Memory B cell (primary cell): ENCODE measurements around the gene RET.

Source experiments
- ATAC-seq: fragments of 150-1000 bp; cut with Tn5 transposase; 2 replicates; pipeline ENCODE4 v1.10.0; 2021; ENCODE audit warnings: low read depth, mild to moderate bottlenecking, moderate library complexity
- DNase-seq, 2 donors: peaks; one replicate each; pipeline ENCODE4 v3.0.0; 2022; ENCODE audit warnings: low spot score in 2 of 2
- H3K27ac Mint-ChIP-seq: one replicate; pipeline ENCODE4 v1.8.0; 2022; ENCODE audit warnings: mild to moderate bottlenecking, moderate library complexity, mixed read lengths
- H3K27me3 Mint-ChIP-seq: one replicate; pipeline ENCODE4 v1.8.0; 2022; ENCODE audit warnings: mixed read lengths
- H3K36me3 Mint-ChIP-seq: one replicate; pipeline ENCODE4 v1.8.0; 2022; ENCODE audit warnings: mild to moderate bottlenecking, mixed read lengths
- H3K4me1 Mint-ChIP-seq: one replicate; pipeline ENCODE4 v1.8.0; 2022; ENCODE audit warnings: mixed read lengths
- H3K4me3 Mint-ChIP-seq: one replicate; pipeline ENCODE4 v1.8.0; 2022; ENCODE audit warnings: mild to moderate bottlenecking, moderate library complexity, mixed read lengths
- H3K9me3 Mint-ChIP-seq: one replicate; pipeline ENCODE4 v1.8.0; 2022; ENCODE audit warnings: mixed read lengths

RET gene

DNA sequence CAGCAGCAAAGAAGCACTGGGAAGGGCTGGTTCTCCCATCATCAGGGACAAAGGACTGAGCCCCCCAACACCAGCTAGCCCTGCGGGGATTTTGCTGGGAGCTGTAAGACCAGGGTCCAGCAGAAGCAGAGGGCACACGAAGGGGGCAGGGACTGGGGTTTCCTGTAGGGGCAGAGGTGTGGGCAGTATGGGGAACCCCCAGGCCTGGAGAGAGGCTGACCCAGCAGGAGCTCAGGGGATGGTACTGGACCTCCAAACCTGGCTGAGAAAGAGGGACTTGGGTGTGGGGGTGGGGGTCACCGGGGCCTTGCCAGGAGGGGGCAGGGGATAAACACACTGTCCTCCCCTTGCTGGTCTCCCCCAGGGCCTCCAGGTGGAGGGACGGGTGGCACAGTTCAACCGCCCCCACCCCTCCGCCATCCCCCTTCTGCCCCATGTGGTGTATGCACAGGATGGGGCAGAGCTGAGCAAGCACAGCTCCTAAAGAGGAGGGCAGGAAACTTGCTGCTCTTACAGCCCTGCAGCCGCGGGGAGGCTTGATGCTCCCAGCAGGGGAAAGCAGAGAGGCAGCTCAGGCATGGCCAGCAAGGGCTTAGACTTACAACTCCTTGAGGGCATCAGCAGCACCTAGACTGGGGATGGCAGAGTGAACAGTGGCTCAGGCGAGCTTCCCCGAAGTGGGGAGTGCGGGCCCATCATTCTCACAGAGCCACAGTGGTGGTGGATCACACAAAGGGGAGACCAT is 12.4 kb upstream of the RET start:
- Mint-ChIP-seq H3K27ac (no peak overlapping the region), H3K36me3 (no peaks in the 10 kb centered on the region), H3K4me1 (peaks cover 4% of the 10 kb centered on the region), H3K9me3 (no peaks in the 10 kb centered on the region), H3K4me3 (no peak overlapping the region), H3K27me3 (peaks cover 7% of the 10 kb centered on the region)
- DNase-seq (no peak), ATAC-seq (no peak)

DNA sequence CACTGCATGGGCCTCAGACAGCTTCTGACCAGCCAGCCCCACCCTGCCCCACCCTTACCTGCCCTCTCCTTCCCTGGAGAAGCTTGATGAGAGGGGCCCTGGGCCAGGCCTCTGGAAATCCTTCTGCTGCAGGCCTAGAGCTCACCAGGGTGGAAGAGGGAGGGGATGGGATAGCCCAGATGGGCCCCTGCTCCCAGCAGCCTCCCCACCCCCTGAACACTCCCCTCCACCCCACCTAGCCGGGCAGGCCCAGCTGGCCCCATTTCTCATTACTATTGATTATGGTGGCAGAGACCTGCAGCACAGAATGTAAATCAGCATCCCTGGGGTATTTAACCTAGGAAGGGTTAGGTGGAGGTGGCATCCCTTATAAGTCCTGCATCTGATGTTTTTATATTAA is 11.6 kb upstream of the RET start:
- no peaks in the 10 kb centered on the region for H3K9me3 Mint-ChIP-seq
- peaks cover 5% of the 10 kb centered on the region for H3K27me3 Mint-ChIP-seq
- no peaks in the 10 kb centered on the region for H3K36me3 Mint-ChIP-seq
- no peak overlapping the region for H3K4me3 Mint-ChIP-seq
- no peak overlapping the region for H3K27ac Mint-ChIP-seq
- no peak for DNase-seq
- H3K4me1 Mint-ChIP-seq: no peaks in the 10 kb centered on the region
- ATAC-seq: no peak

DNA sequence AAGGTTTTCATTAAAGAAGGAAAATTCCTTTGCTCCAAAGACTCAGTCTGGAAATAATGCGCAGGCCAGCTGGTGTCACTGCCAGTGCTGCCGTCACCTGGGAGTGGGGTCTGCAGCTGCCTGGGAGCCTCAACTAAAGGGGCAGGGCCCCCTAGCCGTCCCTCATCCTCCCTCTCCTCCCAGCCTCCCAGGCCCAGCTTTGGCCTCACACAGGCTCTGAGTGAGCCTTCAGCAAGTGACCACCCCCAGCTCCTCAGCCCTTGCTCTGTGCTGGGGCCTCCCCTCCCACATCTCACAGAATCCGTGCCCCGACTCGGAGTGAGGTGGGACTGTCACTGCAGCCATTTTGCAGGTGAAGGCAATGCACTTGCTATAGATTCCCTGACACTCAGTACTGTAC is 11.1 kb upstream of the RET start:
- DNase-seq (no peak), ATAC-seq (no peak)
- H3K36me3 Mint-ChIP-seq: no peaks in the 10 kb centered on the region
- H3K27ac Mint-ChIP-seq: no peak overlapping the region
- no peak overlapping the region for H3K4me3 Mint-ChIP-seq
- H3K27me3 Mint-ChIP-seq: peaks cover 3% of the 10 kb centered on the region
- no peaks in the 10 kb centered on the region for H3K4me1 Mint-ChIP-seq
- H3K9me3 Mint-ChIP-seq: no peaks in the 10 kb centered on the region

DNA sequence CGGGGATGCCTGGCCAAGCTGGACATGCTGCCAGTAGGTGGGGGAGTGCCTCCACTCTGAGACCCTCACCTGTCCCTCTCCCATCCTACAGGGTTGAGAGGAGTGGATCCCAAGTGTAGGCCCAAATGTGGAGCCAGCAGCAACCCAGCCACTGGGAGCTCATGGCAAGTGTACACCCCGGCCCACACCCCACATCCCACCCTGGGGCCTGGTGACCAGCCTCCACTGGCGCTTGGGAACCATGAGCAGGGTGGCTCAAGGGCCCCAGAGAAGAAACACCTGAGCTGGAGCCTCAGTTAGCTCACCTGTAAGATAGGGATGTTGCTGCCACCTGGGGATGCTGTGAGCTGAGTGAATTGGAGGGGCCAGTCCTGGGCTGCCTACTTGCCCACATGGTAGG is 10.4 kb upstream of the RET start:
- no peaks in the 10 kb centered on the region for H3K4me1 Mint-ChIP-seq
- ATAC-seq: no peak

DNA sequence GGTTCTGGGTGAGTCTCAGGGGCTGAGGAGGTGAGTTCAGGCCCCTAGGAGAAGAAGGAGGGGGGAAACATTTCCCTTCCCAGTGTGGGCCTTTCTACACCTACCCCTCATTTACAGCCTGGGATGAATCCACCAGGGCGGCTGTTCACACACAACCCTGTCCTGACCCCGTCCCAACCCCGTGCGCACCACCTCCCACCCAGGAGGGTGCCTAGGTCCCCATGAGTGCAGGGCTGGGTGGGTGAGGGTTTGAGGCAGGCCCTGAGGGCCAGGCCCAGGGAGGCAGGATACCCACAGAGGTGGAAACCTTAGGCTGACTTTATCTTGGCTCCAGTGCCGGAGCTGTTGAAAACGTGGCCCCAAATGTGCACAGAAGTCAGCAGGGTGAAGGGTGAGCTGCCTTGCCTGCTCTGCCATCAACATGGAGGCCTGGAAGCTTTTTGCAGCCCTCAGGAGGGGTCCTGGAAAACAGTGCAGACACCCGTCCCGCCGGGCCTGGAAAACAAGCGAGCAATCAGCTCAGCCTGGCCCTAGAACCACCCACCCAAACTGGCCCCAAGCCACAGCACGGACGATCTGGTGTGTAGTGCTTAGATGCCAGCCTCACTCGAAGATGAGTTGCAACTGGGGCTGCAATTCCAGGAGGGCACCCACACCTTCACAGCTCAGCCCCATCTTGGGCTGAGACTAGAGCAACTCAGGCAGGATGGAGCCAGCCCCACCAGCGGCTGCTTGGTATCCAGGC is 9.3 kb upstream of the RET start:
- H3K36me3 Mint-ChIP-seq: no peaks in the 10 kb centered on the region
- no peak overlapping the region for H3K27ac Mint-ChIP-seq
- peaks cover 3% of the 10 kb centered on the region for H3K27me3 Mint-ChIP-seq
- no peaks in the 10 kb centered on the region for H3K9me3 Mint-ChIP-seq
- DNase-seq (no peak), ATAC-seq (no peak)
- H3K4me1 Mint-ChIP-seq: no peaks in the 10 kb centered on the region
- H3K4me3 Mint-ChIP-seq: no peak overlapping the region

More for the DNA sequence above, 10.4 kb upstream of the RET start:
- no peak overlapping the region for H3K27ac Mint-ChIP-seq
- H3K9me3 Mint-ChIP-seq: no peaks in the 10 kb centered on the region
- H3K36me3 Mint-ChIP-seq: no peaks in the 10 kb centered on the region
- peaks cover 3% of the 10 kb centered on the region for H3K27me3 Mint-ChIP-seq
- no peak overlapping the region for H3K4me3 Mint-ChIP-seq
- DNase-seq: no peak

DNA sequence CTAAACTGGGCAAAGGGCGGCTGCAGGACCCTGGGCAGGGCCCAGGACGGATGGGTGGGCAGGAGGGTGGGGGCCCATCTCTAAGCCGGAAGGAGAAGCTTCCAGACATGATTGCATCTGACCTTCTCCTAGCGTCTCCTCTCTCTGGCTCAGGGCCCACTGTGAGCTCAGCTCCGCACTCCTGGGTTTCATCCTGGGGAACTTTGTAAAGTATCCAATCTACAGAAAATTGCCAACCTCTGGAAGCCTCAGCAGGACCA is 8.8 kb upstream of the RET start:
- ATAC-seq (no peak), DNase-seq (no peak)
- Mint-ChIP-seq H3K27ac (no peak overlapping the region), H3K36me3 (no peaks in the 10 kb centered on the region), H3K4me1 (no peaks in the 10 kb centered on the region), H3K4me3 (no peak overlapping the region), H3K27me3 (peaks cover 6% of the 10 kb centered on the region), H3K9me3 (no peaks in the 10 kb centered on the region)

DNA sequence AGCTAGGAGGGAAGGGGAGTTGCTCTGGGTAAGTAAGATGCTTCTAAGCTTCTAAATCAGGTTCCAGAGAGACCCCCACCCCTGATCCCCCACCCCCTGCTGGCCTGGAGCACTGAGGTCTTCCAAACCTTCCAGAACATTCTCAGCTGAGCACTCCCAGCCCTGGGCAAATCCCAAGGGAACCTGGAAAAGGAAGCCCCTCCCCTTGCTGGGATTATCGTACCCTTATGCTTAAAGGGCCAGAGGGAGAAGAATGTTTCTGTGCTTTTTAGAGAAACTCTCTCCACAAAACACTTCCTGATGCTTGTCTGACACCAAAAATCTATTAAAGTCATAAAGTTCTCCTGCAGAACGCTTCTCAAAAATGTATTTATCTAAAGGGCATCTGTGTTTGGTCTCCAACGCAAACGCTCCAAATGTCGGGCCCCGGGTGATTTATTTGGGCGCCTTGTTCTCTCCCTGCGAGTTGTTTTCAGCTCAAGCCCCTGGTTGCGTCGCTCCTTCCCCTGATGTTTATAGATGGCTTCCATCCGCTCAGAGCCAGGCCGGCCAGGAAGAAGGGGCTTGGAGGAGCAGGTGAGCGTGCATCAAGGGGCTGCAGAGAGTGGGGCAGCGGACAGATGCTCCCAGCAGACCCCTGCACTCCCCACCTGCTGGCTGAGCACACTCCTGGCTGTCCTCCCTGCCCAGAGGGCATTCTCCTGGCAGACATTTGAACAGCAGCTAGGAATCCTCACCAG is 8.2 kb upstream of the RET start:
- peaks cover 6% of the 10 kb centered on the region for H3K27me3 Mint-ChIP-seq
- no peaks in the 10 kb centered on the region for H3K36me3 Mint-ChIP-seq
- H3K4me3 Mint-ChIP-seq: no peak overlapping the region
- ATAC-seq (no peak), DNase-seq (no peak)
- no peaks in the 10 kb centered on the region for H3K9me3 Mint-ChIP-seq
- no peak overlapping the region for H3K27ac Mint-ChIP-seq
- no peaks in the 10 kb centered on the region for H3K4me1 Mint-ChIP-seq

DNA sequence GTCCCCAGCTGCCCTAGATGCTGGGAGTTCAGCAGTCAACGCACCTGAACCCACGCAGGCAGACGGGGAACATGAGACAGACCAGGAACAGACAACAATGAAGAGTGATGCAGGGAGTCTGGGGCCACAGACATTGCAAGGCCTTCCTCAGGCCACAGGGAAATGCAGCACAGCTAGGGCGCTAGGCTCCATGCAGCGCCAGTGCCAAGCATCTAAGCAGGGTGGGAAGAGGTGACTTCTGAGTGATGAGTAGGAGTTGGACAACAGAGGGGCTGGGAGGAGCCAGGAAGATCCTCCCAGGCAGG is 7.7 kb upstream of the RET start:
- no peak overlapping the region for H3K27ac Mint-ChIP-seq

DNA sequence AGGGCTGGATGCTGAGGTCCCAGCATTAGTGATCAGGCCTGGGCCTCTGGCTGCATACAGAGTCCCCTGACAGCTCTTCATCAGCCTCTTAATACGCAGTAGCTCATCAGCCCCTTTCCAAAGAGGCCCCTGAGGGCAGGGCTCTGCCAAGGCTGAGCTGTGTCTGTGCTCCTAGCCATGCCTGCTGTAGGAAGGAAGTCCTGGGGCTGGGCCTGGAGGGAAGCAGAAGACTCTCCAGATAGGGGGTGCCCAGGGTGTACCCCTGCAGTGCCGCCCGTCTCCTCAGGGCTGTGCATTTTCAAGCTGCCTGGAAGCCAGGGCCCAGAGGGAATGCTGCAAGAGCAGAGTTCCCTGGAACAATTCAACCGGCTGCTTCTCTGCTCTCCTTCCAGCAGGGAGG is 7.3 kb upstream of the RET start:
- Mint-ChIP-seq H3K4me1 (no peaks in the 10 kb centered on the region), H3K27me3 (peaks cover 3% of the 10 kb centered on the region), H3K27ac (no peak overlapping the region), H3K9me3 (no peaks in the 10 kb centered on the region), H3K4me3 (no peak overlapping the region), H3K36me3 (no peaks in the 10 kb centered on the region)
- DNase-seq (no peak), ATAC-seq (no peak)

More for the DNA sequence above, 7.7 kb upstream of the RET start:
- no peaks in the 10 kb centered on the region for H3K9me3 Mint-ChIP-seq
- H3K4me1 Mint-ChIP-seq: no peaks in the 10 kb centered on the region
- no peaks in the 10 kb centered on the region for H3K36me3 Mint-ChIP-seq
- peaks cover 3% of the 10 kb centered on the region for H3K27me3 Mint-ChIP-seq
- no peak overlapping the region for H3K4me3 Mint-ChIP-seq
- ATAC-seq (no peak), DNase-seq (no peak)

DNA sequence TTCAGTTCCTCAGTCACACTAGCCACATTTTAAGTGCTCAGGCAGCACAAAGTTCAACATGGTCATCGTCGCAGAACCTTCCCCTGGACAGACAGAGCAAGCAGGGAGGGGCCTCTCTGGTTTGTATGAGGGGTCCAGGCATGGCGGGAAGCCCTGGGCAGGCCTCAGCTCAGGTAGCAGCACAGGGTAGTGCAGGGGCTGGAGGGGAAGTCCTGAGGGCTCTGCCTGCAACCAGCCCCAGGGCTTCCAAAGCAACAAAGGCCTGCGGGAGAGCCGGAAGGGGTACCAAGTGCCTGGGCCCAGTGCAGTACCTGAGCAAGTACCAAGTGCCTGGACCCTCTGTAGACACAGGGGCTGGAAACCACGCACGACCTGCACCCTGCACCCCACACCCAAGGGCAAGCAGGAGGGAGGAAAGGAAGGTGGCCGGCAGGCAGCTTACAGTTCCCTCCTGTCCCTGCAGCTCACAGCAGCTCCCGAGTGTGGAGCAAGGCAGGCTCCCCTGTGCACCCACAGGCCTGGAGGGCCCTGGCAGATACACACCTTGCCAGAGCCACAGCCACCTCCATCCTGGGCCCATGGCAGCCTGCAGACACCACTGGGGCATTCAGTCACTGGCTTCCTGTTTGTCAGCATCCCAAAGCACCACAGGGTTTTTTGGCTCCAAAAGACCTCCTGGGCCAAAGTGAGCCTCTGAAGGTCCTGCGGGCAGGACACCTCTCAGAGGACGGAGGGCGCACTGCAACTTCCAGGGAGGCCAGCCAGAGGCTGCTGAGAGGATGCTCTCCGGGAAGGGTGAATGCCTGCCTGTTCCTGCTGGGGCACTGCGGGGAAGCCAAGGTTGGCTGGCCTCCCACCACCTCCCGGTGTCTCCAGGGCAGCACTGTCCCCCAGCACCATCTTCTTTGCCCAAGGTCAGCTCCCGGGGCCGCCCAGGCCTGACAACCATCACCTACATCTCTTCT is 6.5 kb upstream of the RET start:
- ATAC-seq (no peak), DNase-seq (no peak)
- H3K9me3 Mint-ChIP-seq: no peaks in the 10 kb centered on the region
- H3K36me3 Mint-ChIP-seq: no peaks in the 10 kb centered on the region
- H3K4me1 Mint-ChIP-seq: no peaks in the 10 kb centered on the region
- H3K27ac Mint-ChIP-seq: no peak overlapping the region
- H3K4me3 Mint-ChIP-seq: no peak overlapping the region
- H3K27me3 Mint-ChIP-seq: peaks cover 5% of the 10 kb centered on the region

DNA sequence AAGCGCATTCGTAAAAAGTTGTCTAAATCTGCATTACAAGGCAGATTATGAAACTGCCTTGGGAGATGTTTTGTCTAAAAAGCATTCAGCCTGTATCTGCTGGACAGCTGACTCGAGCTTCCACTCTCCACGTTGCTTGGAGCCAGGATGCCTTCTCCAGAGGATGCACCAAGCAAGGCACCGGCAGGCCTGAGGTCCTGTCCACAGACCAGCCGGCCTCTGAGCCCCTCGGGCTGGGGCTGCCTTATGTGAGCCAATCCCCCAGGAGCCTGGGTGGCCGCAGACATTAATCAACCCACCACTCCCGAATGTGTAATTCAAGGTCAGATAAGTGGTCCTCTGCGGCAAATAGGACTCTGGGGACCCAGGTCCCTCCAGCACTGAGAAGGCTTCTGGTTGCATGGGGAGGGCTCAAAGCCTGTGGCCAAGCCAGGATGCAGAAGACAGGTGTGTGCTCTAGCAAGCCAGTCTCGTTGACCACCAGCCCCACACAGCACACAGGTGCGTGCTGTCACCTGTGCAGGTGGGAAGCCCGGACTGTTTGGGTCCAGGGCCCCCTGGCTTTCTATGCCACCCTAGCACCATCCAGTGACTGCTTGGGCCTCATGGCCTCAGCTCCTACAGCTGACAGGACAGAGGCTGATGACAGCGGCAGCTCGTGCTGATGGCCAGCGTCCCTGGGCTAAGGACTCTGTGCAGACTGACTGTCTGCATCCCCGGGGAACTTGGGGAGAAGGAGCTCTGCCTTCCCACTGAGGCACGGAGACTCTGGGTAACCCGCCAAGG is 4.8 kb upstream of the RET start:
- Mint-ChIP-seq H3K4me3 (no peak overlapping the region), H3K36me3 (no peaks in the 10 kb centered on the region), H3K4me1 (peaks cover 3% of the 10 kb centered on the region), H3K27me3 (peaks cover 12% of the 10 kb centered on the region), H3K9me3 (no peaks in the 10 kb centered on the region), H3K27ac (no peak overlapping the region)
- ATAC-seq (no peak), DNase-seq (no peak)

DNA sequence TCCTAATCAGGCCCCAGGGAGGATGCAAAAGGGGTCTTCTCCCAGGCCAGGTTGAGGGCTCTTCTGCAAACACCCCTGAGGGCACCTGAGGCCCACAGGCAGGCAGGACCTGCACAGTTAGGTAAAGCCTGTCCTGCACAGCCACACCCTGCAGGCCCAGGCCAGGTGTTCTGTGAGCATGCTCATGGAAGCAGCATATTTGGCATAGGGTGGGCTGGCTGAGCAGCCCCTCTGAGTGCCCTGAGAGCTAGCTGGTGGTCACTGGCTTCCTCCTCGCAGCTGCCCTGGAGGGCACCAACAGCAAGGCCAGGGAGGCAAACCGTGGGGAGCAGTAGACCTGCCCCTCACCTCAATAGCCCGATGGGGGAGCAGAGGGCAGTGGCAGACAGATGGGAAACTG is 3.7 kb upstream of the RET start:
- Mint-ChIP-seq H3K36me3 (no peaks in the 10 kb centered on the region), H3K27ac (no peak overlapping the region), H3K27me3 (peaks cover 12% of the 10 kb centered on the region), H3K4me1 (peaks cover 3% of the 10 kb centered on the region), H3K4me3 (no peak overlapping the region), H3K9me3 (no peaks in the 10 kb centered on the region)
- DNase-seq: no peak
- no peak for ATAC-seq

DNA sequence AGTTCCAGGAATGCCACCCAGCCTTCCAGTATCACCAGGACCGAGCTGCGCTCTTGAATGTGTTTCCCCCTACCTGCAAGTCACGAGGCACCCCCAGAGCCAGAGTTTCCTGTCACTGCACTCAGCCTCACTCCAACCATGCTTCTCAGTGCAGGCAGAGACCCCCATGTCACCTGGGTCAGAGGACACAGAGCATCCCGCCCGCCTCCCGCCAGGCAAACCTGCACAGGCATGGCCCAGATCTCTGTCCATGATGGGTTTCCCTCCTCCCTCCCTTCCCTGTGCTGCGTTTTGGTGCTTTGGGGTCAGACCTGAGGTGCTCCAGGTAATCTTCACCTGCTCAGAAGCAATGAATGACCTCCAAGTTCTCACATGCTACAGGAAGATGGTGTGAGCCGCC is 3.1 kb upstream of the RET start:
- DNase-seq (no peak), ATAC-seq (no peak)
- Mint-ChIP-seq H3K4me1 (peaks cover 3% of the 10 kb centered on the region), H3K4me3 (no peak overlapping the region), H3K27me3 (peaks cover 14% of the 10 kb centered on the region), H3K9me3 (no peaks in the 10 kb centered on the region), H3K27ac (no peak overlapping the region), H3K36me3 (no peaks in the 10 kb centered on the region)
